Measurements from ENCODE around the gene TP53I13. TPM values are rescaled to one million over a fixed set of nuclear protein-coding genes. Genes with fewer than 3 reads are reported as not detected.

Gene TP53I13
- total and polyA plus RNA-seq, 10 of the 15 experiments (the other 5 are each of a cell fraction or from before 2014, with no cell fraction given): 0.31 to 45.1 (median 19.5) TPM; not detected in 1

DNA sequence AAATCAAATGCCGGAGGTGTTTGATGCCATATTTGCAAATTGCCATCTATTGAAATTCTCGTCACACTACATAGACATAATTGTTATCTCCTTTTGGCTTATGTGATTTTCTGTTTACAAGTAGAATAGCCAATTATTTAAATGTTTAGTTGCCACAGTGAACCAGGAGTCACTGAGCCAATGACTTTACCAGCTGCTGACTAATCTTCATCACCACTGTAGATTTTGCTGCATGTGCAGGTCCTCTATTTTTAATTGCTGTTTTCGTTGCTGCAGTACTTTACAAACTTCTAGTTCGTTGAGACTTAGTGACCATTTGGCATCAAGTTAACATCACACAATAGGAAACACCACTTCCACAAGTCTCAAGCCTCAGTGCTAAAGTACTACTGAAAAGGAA is 24.4 kb upstream of the TP53I13 start:
- in situ Hi-C loops (cut with MboI): no loop called here
- 89% methylated on average over 4 of the region's 4 CpGs for WGBS (ENCODE audit: insufficient coverage, insufficient replicate concordance, low lambda C conversion rate, missing lambda C conversion rate)

DNA sequence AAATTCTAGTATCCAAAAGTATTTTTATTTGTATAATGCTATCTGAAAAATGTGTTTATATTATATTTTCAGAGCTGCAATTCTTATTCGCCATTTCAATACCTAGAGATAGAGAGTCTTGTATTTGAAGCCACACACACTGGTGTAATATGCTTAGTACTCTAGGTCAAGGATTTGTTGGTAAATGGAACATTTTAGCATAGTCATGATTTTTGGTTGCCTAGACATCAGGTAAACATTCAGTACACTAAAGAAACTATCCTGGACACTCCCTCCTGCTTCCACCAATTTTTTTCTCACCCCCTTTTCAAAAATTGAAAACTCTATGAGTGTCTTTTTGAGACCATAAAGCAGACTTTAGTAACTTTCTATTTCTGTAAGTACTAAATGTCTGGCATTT is 22.4 kb upstream of the TP53I13 start:
- Histone ChIP-seq H3K4me2 (ENCODE audit: control insufficient read depth, insufficient read depth) (no peak overlapping the region), H3K36me3 (ENCODE audit: control insufficient read depth in 2 of 2, insufficient read depth in 2 of 2, low read length in 1 of 2) (peaks cover 4 to 17% of the 10 kb centered on the region in 2 experiments; a peak in 3 of 4 replicates), H4K20me1 (ENCODE audit: control insufficient read depth, insufficient read depth) (no peaks in the 10 kb centered on the region), H2AFZ (ENCODE audit: control insufficient read depth, low read depth, low read length) (no peak overlapping the region), H3K27me3 (replicated peaks in 1 of 2; ENCODE audit: control insufficient read depth in 2 of 2, insufficient read depth in 2 of 2, low read length in 1 of 2) (no peaks in the 10 kb centered on the region), H3K79me2 (ENCODE audit: control insufficient read depth, insufficient read depth, low read length) (no peaks in the 10 kb centered on the region), H3K4me3 (no peak overlapping the region), H3K9ac (ENCODE audit: control insufficient read depth, insufficient read depth, low read length) (no peak overlapping the region), H3K4me1 (ENCODE audit: control insufficient read depth, insufficient read depth, low read length) (peaks cover 9% of the 10 kb centered on the region; the same call in 1 of the 2 replicates), H3K27ac (ENCODE audit: control insufficient read depth, insufficient read depth) (no peak overlapping the region), H3K9me3 (replicated peaks; ENCODE audit: control insufficient read depth, insufficient read depth, low read length) (no peaks in the 10 kb centered on the region)
- SMC1A ChIA-PET (ENCODE audit: uncharacterized antibody, unreplicated experiment): interaction anchor here (0.6 to 1.3 kb wide), 3 partner anchors 10 to 176 kb away, joined by 4 to 6 read pairs (median 6); no protein-coding TSS in a partner anchor
- FAIRE-seq (no peak), ATAC-seq (no peak), DNase-seq (ENCODE audit: low read depth, low spot score) (no peak)
- CTCF ChIA-PET: interaction anchor here (0.8 to 2.5 kb wide), 5 partner anchors 9 to 176 kb away, joined by 3 to 13 read pairs (median 7); no protein-coding TSS in a partner anchor
- TF ChIP-seq POLR2A (IDR thresholded peaks at IDR 0.05; ENCODE audit: low read depth, low read length): no peak
- TF ChIP-seq KLF5 (IDR thresholded peaks at IDR 0.05; ENCODE audit: partially characterized antibody): no peak
- TF ChIP-seq YBX1 (IDR thresholded peaks at IDR 0.05): no peak
- TF ChIP-seq NFIC (IDR thresholded peaks at IDR 0.05; ENCODE audit: low read depth, low read length): no peak
- no peak for TF ChIP-seq IKZF1 (conservative IDR thresholded peaks at IDR 0.05)
- no peak for TF ChIP-seq RFX5 (IDR thresholded peaks at IDR 0.05; ENCODE audit: low read depth, low read length)
- no peak for TF ChIP-seq BMI1 (IDR thresholded peaks at IDR 0.05; ENCODE audit: borderline replicate concordance)
- TF ChIP-seq MXI1 (IDR thresholded peaks at IDR 0.05; ENCODE audit: low read depth, low read length): no peak
- TF ChIP-seq STAT3 (IDR thresholded peaks at IDR 0.05; ENCODE audit: low read depth, low read length): no peak
- TF ChIP-seq CREM (IDR thresholded peaks at IDR 0.05; ENCODE audit: low read depth): no peak
- TF ChIP-seq, protein P1, sequence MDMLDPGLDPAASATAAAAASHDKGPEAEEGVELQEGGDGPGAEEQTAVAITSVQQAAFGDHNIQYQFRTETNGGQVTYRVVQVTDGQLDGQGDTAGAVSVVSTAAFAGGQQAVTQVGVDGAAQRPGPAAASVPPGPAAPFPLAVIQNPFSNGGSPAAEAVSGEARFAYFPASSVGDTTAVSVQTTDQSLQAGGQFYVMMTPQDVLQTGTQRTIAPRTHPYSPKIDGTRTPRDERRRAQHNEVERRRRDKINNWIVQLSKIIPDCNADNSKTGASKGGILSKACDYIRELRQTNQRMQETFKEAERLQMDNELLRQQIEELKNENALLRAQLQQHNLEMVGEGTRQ (IDR thresholded peaks at IDR 0.05; ENCODE audit: borderline replicate concordance, low read depth, low read length): no peak
- POLR2A ChIA-PET: no interaction called here
- no TSS peak for BruUV-seq (replicated peaks)
- intact Hi-C loops (cut with micrococcal nuclease; ENCODE audit: unreplicated experiment): no loop called here
- in situ Hi-C loops (cut with MboI): no loop called here
- RAD21 ChIA-PET (ENCODE audit: unreplicated experiment): interaction anchor here (0.6 kb wide), 1 partner anchor 9 kb away, joined by 3 read pairs; no protein-coding TSS in a partner anchor
- WGBS (ENCODE audit: insufficient coverage, insufficient replicate concordance, low lambda C conversion rate, missing lambda C conversion rate): 100% methylated on average over 1 of the region's 1 CpG

More for the DNA sequence above, 24.4 kb upstream of the TP53I13 start:
- Histone ChIP-seq H4K20me1 (ENCODE audit: control insufficient read depth, insufficient read depth) (no peaks in the 10 kb centered on the region), H3K27me3 (replicated peaks in 1 of 2; ENCODE audit: control insufficient read depth in 2 of 2, insufficient read depth in 2 of 2, low read length in 1 of 2) (no peaks in the 10 kb centered on the region), H3K4me2 (ENCODE audit: control insufficient read depth, insufficient read depth) (no peak overlapping the region), H3K9ac (ENCODE audit: control insufficient read depth, insufficient read depth, low read length) (no peak overlapping the region), H3K4me1 (ENCODE audit: control insufficient read depth, insufficient read depth, low read length) (peaks cover 5% of the 10 kb centered on the region; the same call in 1 of the 2 replicates), H3K36me3 (ENCODE audit: control insufficient read depth in 2 of 2, insufficient read depth in 2 of 2, low read length in 1 of 2) (peaks cover 4 to 17% of the 10 kb centered on the region in 2 experiments; a peak in 3 of 4 replicates), H3K9me3 (replicated peaks; ENCODE audit: control insufficient read depth, insufficient read depth, low read length) (no peaks in the 10 kb centered on the region), H2AFZ (ENCODE audit: control insufficient read depth, low read depth, low read length) (no peak overlapping the region), H3K4me3 (no peak overlapping the region), H3K27ac (ENCODE audit: control insufficient read depth, insufficient read depth) (no peak overlapping the region), H3K79me2 (ENCODE audit: control insufficient read depth, insufficient read depth, low read length) (no peaks in the 10 kb centered on the region)
- TF ChIP-seq IKZF1 (conservative IDR thresholded peaks at IDR 0.05): no peak
- no TSS peak for BruUV-seq (replicated peaks)
- POLR2A ChIA-PET: no interaction called here
- intact Hi-C loops (cut with micrococcal nuclease; ENCODE audit: unreplicated experiment): no loop called here
- no peak for DNase-seq (ENCODE audit: low read depth, low spot score)
- SMC1A ChIA-PET (ENCODE audit: uncharacterized antibody, unreplicated experiment): interaction anchor here (0.6 kb wide), 1 partner anchor 15 kb away, joined by 3 read pairs; no protein-coding TSS in a partner anchor
- ATAC-seq: no peak
- CTCF ChIA-PET: interaction anchor here (2.5 kb wide), 1 partner anchor 9 kb away, joined by 13 read pairs; no protein-coding TSS in a partner anchor
- FAIRE-seq: no peak
- RAD21 ChIA-PET (ENCODE audit: unreplicated experiment): no interaction called here
